ENCODE results near the gene SHKBP1. TPM values are rescaled to one million over a fixed set of nuclear protein-coding genes. Genes with fewer than 3 reads are reported as not detected.

The SHKBP1 gene
- total and polyA plus RNA-seq, 2 of the 4 experiments (the other 2 are of a cell fraction): 15.6 to 94.0 TPM

DNA sequence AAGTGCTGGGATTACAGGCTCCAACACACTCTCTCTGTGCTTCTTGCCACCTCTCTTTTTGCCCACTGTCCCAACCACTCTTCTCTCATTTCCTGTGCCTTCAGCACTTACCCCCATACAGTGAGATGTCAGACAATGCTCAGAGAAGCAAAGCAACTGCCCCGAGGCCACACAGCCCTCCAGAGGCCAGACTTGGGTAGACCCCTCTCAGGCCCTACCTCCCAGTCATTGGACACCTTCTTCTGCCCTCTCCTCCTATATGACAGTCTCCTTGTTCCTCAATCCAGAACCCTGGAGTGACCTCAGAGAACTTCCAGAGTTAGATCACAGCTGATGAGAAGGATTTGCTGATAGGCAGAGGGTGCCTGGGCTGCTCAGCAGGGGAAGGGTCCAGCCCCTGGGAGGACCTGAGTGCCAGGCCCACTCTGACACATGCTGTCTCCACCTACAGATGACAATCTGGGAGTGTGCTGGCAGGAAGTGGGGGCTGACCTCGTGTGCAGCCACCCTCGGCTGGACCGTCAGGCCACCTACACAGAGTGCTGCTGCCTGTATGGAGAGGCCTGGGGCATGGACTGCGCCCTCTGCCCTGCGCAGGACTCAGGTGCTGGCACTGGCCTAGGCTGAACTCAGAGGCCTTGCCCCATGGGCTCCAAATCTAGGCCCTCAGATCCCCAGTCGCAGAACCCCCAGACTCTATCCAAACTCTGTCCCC lies 48.9 kb downstream of the SHKBP1 start:
- dilution Hi-C loops (cut with HindIII; ENCODE audit: low sequenced_read_pairs, unreplicated experiment) (no loop called here), intact Hi-C loops (cut with micrococcal nuclease) (no loop called here)
- H3K79me1 ChIP-seq (ENCODE audit: low read depth in 1 of 2, low read length in 2 of 2): peaks cover 0 to 5% of the 10 kb centered on the region in 2 experiments; a peak in 1 of 4 replicates

More for the DNA sequence above, 48.9 kb downstream of the SHKBP1 start:
- peaks cover 8% of the 10 kb centered on the region; the same call in 1 of the 2 replicates for H3K4me1 ChIP-seq (ENCODE audit: control insufficient read depth, insufficient read depth, low read length)
- in situ Hi-C loops (cut with MboI; ENCODE audit: low sequenced_read_pairs): no loop called here
- H3K56ac ChIP-seq (ENCODE audit: extremely low read depth, insufficient read depth, low read length): no peak overlapping the region
- no peak overlapping the region for H2BK15ac ChIP-seq (ENCODE audit: low read depth, low read length)
- no TSS peak for BruUV-seq (replicated peaks)
- H2BK20ac ChIP-seq (ENCODE audit: low read depth, low read length): 0 out of 2 replicates have a peak overlapping the region, but pooled peaks have one; percentile 23
- no peaks in the 10 kb centered on the region for H3K9me3 ChIP-seq (ENCODE audit: control insufficient read depth, insufficient read depth, low read length)
- 0 out of 2 replicates have a peak, but pooled peaks have one; percentile 23 for TF ChIP-seq BHLHE40 (IDR thresholded peaks at IDR 0.05; ENCODE audit: low read depth, low read length)
- TF ChIP-seq, protein P1, sequence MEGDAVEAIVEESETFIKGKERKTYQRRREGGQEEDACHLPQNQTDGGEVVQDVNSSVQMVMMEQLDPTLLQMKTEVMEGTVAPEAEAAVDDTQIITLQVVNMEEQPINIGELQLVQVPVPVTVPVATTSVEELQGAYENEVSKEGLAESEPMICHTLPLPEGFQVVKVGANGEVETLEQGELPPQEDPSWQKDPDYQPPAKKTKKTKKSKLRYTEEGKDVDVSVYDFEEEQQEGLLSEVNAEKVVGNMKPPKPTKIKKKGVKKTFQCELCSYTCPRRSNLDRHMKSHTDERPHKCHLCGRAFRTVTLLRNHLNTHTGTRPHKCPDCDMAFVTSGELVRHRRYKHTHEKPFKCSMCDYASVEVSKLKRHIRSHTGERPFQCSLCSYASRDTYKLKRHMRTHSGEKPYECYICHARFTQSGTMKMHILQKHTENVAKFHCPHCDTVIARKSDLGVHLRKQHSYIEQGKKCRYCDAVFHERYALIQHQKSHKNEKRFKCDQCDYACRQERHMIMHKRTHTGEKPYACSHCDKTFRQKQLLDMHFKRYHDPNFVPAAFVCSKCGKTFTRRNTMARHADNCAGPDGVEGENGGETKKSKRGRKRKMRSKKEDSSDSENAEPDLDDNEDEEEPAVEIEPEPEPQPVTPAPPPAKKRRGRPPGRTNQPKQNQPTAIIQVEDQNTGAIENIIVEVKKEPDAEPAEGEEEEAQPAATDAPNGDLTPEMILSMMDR (conservative IDR thresholded peaks at IDR 0.05; ENCODE audit: low read depth, low read length): no peak
- peaks cover 13% of the 10 kb centered on the region for H3K9me1 ChIP-seq (ENCODE audit: insufficient read depth, low read length)
- no peak overlapping the region for H3K18ac ChIP-seq (ENCODE audit: low read depth, low read length)
- H2BK120ac ChIP-seq (ENCODE audit: low read depth, low read length): no peak overlapping the region
- ATAC-seq (ENCODE audit: low read depth): no peak
- H2AFZ ChIP-seq (replicated peaks; ENCODE audit: low read length, poor library complexity): peak overlapping the region; percentile 51
- H4K91ac ChIP-seq (ENCODE audit: insufficient read depth, low read depth, low read length): 0 out of 2 replicates have a peak overlapping the region, but pooled peaks have one; percentile 7
- no peaks in the 10 kb centered on the region for H3K27me3 ChIP-seq (ENCODE audit: control insufficient read depth, insufficient read depth, low read length)
- H3K4ac ChIP-seq (ENCODE audit: low read depth, low read length): peak overlapping the region; percentile 12; the same call in 1 of the 2 replicates
- no peak for DNase-seq
- no peak overlapping the region for H3K9ac ChIP-seq (ENCODE audit: low read depth, low read length)
- H3K4me2 ChIP-seq (ENCODE audit: low read depth, low read length): no peak overlapping the region
- peak overlapping the region; percentile 78 for H2AK9ac ChIP-seq (replicated peaks; ENCODE audit: low read depth, low read length, poor library complexity)
- no peak overlapping the region for H3K4me3 ChIP-seq (ENCODE audit: insufficient read depth, low read depth, low read length)
- WGBS, 2 experiments (ENCODE audit: extremely low coverage in 2 of 2, insufficient read length in 1 of 2): no CpG with 5 or more reads among the region's 7 CpGs
- no peak overlapping the region; the same call in 1 of the 2 replicates for H2AK5ac ChIP-seq (ENCODE audit: low read depth, low read length)
- no peak overlapping the region for H4K8ac ChIP-seq (ENCODE audit: low read depth in 2 of 2, low read length in 2 of 2)
- POLR2A ChIA-PET (ENCODE audit: unreplicated experiment): no interaction called here
- no peak overlapping the region for H4K5ac ChIP-seq (ENCODE audit: low read depth, low read length)
- peak overlapping the region; percentile 10 for H2BK5ac ChIP-seq (ENCODE audit: low read depth, low read length, poor library complexity, severe bottlenecking)
- H3K36me3 ChIP-seq (ENCODE audit: control insufficient read depth, insufficient read depth, low read length): peaks cover 74% of the 10 kb centered on the region
- CTCF ChIA-PET: interaction anchor here (3.7 kb wide), 1 partner anchor 9 kb away, joined by 20 read pairs; no protein-coding TSS in a partner anchor
- H4K20me1 ChIP-seq (ENCODE audit: insufficient read depth, low read length): peaks cover 7% of the 10 kb centered on the region; the same call in 1 of the 2 replicates
- H3K27ac ChIP-seq (ENCODE audit: insufficient read depth, low read length): no peak overlapping the region
- peak overlapping the region; percentile 21; the same call in 1 of the 2 replicates for H3K14ac ChIP-seq (replicated peaks; ENCODE audit: low read depth, low read length)
- 0 out of 2 replicates have a peak overlapping the region, but pooled peaks have one; percentile 9 for H3K23ac ChIP-seq (ENCODE audit: low read depth, low read length)

Data from IMR-90 (cell line).